ENCODE data around the gene ADORA2B. TPM values are rescaled to one million over a fixed set of nuclear protein-coding genes. Genes with fewer than 3 reads are reported as not detected.

Gene ADORA2B
- total RNA-seq, 1 donor from 2014 or later, result 3.9 TPM

Other genes with a start within 250 kb of the ADORA2B start
- gene ZNF286A, start 245.4 kb upstream of the ADORA2B start, total RNA-seq, result 135 TPM
- gene TBC1D26, start 212.8 kb upstream of the ADORA2B start, total RNA-seq, result 1.2 TPM
- 16.7 TPM for gene ZSWIM7, start 54.6 kb downstream of the ADORA2B start, total RNA-seq
- gene TTC19, start 54.7 kb downstream of the ADORA2B start, total RNA-seq, result 55.1 TPM

All from temporal lobe (tissue), 1 donor.